Islet precursor cell (in vitro differentiated cells): Measurements from ENCODE around the gene MUC5B.

ENCODE experiments used
- DNase-seq: peaks from one replicate; pipeline ENCODE4 v3.0.0-alpha.2; 2018

MUC5B gene

DNA sequence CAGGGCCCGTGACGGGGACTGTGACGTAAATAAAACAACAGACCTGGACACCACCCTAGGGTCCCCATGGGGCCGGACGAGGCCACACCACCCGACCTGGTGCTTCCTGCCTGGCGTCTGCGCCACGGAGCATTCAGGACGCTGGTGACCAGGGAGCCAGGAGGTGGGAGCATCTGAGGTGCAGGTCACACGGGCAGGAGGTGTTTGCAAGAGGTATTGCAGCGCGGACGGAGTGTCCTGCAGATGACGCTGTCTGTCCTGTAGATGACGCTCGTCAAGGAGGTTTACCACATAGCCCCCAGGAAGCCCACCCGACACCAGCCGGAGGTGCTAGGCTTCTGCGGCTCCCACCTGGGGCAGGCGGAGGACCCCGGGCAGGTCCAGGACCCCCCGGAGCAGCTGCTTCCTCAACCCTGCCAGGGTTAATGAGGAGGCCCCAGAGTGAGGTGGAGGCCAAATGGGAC is 986 bp upstream of the MUC5B start:
- peak; percentile 47 for DNase-seq

- DNase-seq: peak; percentile 47
Measured at GRCh38 chr11:1223346-1224110, 662 bp downstream of the MUC5B start.

DNA sequence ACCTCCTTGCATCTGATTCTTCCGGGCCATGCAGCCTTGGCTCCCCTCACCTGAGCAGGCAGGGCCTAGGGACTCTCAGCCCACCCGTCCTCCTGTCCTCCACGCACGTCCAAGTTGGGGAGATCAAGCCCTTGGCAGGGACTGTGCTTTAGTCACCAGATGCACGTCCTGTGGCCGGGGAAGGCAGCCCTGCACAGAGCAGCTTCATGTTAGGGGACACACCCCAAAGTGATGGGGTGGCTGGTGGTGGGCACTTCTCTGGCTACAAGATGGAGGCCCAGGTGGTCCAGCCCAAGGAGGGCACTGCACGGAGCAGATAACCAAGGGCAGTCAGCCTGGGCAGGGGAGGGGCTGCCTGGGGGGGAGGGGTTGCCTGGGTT is 1.2 kb downstream of the MUC5B start:
- DNase-seq: no peak

- DNase-seq: peak; percentile 67
Measured at GRCh38 chr11:1224491-1225385, 1.9 kb downstream of the MUC5B start.

GRCh38 chr11:1225386-1226225 is 2.7 kb downstream of the MUC5B start:
- peak; percentile 36 for DNase-seq

DNA sequence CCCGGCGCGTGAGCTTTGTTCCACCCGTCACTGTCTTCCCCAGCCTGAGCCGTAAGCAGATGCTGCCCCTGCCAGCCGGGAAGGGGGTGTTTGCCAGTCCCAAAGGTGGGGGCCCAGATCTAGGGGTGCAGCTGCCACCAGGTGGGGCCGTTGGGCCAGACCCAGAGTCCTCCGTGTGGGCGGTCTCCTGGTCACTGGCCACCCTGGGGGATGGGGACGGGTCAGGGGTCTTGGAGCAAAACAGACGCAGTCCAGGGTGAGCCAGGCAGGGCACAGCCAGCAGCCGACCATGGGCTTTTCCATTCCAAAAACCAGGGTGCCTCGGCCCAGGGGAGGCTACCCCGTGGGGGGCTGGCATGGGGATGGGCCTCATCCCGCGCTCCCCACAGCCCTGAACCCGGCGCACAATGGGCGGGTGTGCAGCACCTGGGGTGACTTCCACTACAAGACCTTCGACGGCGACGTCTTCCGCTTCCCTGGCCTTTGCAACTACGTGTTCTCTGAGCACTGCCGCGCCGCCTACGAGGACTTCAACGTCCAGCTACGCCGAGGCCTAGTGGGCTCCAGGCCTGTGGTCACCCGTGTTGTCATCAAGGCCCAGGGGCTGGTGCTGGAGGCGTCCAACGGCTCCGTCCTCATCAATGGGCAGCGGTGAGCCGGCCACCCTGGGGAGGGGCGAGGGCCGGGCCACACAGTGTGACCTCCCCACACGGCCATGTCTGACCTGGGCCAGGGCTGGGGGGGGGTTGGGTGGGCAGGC is 3.5 kb downstream of the MUC5B start:
- DNase-seq: peak; percentile 43

GRCh38 chr11:1226986-1227550 is 4.2 kb downstream of the MUC5B start:
- DNase-seq: peak; percentile 69

DNA sequence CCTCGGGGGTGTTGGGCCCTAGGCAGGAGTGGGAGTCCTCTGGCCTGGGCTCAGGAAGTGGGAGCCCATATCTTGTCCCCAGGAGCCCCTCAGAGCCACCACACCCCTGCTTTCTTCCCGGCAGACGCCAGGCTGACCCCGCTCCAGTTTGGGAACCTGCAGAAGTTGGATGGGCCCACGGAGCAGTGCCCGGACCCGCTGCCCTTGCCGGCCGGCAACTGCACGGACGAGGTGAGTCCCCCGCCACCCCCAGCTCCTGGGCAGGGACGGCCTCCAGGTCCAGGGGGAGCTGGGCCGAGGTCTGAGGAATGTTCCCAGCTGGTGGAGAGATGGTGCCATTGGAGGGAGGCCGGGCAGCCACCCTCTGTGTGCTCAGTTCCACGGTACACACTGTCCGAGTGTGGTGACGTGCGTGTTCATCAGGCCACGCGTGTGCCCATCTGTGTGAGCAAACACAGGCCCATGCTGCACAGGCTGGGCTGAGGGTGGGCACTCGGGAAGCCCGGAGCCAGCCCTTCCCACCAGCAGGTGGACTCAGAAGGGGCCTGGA is 4.8 kb downstream of the MUC5B start:
- peak; percentile 42 for DNase-seq

DNA sequence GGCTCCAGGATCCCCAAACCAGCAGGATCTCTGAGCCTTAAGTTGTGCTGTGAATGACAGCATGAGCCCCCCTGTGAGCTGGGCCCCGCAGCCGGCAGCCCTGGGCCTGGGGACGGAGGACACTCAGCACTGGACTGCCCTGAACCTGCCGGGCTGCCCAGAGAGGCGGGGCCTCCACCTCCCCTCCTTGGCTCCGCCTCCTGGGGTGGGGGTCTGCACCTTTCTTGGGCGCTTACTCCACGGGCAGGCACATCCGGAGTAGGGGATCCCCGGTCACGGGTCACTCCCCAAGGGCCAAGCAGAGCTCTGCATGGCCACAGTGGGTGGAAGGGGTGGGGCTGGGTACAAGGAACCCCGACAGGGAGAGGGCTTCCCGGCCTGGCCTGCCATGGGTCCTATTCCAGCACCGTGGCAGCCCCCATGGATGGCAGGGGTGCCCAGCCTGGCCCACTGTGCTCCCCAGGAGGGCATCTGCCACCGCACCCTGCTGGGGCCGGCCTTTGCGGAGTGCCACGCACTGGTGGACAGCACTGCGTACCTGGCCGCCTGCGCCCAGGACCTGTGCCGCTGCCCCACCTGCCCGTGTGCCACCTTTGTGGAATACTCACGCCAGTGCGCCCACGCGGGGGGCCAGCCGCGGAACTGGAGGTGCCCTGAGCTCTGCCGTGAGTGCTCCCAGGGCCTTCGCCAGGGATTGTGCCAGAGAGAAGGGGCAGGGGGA is 5.4 kb downstream of the MUC5B start:
- peak; percentile 50 for DNase-seq

- peak; percentile 38 for DNase-seq
Measured at GRCh38 chr11:1228921-1229451, 6.1 kb downstream of the MUC5B start.

- peak; percentile 45 for DNase-seq
Measured at GRCh38 chr11:1229471-1230120, 6.7 kb downstream of the MUC5B start.

- DNase-seq: peak; percentile 40
Measured at GRCh38 chr11:1230121-1230455, 7.2 kb downstream of the MUC5B start.

DNA sequence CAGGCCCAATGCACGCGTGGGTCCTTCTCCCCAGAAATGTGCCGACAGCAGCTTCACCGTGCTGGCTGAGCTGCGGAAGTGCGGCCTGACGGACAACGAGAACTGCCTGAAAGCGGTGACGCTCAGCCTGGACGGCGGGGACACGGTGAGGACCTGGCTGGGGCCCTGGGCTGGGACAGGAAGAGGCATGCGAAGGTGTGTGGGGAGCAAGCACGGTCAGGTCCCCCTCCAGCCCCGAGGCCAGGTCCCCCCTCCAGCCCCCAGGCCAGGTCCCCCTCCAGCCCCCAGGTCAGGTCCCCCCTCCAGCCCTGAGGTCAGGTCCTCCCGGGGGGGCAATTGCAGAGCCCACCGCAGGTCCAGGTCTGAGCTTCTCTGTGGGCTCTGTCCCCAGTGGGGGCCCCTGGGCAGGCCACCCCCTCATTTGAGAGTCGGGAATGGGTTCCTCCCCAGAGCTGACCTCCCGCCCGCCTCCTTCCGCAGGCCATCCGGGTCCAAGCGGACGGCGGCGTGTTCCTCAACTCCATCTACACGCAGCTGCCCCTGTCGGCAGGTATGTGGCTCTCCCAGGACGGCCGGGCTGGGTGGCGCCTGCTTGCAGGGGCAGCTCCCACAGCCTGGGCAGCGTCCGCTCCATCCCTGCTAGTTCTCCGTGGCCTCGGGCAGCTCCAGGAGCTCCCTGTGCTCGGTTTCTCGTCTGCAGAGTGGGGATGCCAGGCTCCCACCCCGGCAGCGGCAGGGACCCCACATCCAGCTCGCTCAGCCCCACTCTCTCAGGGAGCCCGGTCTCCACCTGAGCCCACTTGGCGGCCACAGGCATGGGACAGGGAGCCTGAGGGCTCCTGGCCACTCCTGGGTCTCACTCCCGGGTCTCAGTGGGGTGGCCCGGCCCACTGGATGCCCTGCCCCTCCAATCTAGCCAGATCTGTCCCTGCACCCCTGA is 7.9 kb downstream of the MUC5B start:
- peak; percentile 51 for DNase-seq

DNA sequence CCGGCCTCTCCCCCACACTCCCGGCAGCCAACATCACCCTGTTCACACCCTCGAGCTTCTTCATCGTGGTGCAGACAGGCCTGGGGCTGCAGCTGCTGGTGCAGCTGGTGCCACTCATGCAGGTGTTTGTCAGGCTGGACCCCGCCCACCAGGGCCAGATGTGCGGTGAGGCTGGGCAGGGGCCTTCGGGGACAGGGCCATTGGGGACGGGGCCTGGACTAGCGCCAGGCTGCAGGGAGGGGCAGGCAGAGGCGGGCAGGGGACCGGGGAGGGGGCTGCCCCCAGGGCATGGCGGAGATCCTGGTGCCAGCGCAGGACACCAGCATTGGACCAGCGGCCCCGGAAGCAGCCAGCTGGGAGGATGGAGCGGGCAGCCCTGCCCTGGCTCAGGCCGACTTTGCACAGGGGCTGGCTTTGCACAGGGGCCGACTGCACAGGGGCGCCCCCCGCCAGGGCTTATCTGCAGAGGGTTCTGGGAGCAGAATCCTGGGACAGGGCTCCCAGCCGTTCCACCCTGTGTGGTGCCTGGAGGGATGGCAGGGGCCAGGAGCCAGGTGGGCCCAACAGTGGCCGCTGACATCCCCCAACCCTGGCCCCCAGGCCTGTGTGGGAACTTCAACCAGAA is 8.6 kb downstream of the MUC5B start:
- peak; percentile 44 for DNase-seq

- peak; percentile 37 for DNase-seq
Measured at GRCh38 chr11:1232021-1232882, 9.4 kb downstream of the MUC5B start.

- peak; percentile 49 for DNase-seq
Measured at GRCh38 chr11:1232883-1233321, 10.0 kb downstream of the MUC5B start.

DNA sequence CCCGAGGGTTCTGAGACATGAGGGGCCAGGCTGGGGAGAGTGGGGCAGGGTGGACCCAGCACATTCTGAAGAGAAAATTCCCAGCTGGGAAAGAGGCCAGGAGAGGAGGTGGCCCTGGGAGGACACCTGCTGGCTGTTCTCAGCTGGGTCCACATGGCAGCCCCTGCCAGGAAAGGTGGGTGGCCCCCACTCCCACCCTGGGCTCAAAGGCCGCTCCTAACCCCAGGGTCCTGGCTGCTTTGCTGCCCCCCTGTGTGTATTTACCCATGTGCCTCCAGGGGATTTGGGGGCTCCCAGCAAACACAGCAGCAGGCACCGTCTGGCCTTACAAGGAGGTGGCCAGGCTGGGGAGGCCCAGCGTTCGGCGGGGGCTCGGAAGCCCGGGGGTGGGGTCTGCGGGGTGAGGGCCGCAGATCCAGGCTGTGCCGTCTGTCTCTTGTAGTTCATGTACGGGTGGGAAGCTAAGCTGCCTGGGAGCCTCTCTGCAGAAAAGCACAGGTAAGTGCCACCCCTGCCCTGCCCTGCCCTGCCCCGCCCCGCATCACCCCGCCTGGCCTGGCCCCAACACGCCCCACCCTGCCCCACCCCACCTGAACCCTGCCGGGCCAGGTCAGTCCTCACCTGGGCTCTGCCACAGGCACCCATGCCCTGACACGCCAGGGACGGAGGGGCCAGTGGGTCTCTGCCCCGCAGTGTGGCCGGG is 10.6 kb downstream of the MUC5B start:
- peak; percentile 45 for DNase-seq
